ENCODE data around the gene XKR3.
"Not testable (repeated sequence)": the region's sequence is repeated elsewhere in the genome, so short reads cannot be mapped to it uniquely, and the experiment has no call there.

XKR3 gene

DNA sequence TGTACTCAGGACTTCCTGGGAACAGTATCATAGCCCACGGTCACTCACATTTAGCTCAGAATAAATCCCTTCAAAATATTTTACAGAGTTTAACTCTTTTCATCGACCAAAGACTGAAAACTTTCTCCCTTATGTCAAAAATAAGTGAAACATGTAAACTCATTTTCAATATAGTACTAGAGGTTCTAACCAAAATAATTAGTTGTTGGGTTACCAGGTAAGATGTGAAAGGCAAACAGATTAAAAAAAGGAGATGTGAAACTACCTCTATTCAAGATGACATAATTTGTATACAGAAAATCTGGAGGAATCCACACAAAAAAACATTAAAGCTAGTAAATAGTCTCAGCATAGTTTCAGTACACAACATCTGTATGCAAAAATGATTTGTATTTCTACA lies 20.3 kb downstream of the XKR3 start:
- no peak overlapping the region for H3K27ac ChIP-seq (ENCODE audit: low read length)

DNA sequence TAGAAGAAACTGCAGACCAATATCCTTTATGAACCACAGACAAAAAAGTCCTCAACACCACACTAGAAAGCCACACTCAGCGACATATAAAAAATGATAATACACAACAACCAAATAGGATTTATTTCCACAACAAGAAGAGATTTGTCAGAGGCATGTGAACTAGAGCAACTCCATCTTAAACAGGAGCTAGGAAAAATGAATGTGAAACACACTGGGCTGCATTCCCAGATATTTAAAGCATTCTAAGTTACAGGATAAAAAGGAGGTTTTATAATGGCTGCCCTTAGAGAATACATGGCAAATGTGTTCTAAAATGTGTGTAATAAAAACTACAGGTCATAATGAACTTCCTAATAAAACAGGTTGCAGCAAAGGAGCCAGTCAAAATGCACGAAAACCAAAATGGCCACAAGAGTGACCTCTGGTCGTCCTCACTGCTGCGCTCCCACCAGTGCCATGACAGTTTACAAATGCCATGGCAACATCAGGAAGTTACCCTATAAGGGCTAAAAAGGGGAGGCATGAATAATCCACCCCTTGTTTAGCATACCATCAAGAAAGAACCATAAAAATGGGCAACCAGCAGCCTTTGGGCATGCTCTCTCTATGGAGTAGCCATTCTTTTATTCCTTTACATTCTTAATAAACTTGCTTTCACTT lies 21.8 kb downstream of the XKR3 start:
- no peaks in the 10 kb centered on the region for H3K4me1 ChIP-seq (ENCODE audit: control insufficient read depth in 1 of 2, insufficient read depth in 2 of 2, low read length in 2 of 2)
- H3K9me3 ChIP-seq (ENCODE audit: control insufficient read depth in 1 of 2, low read length in 2 of 2), result no peaks in the 10 kb centered on the region
- H3K27me3 ChIP-seq (ENCODE audit: low read depth, low read length), result no peaks in the 10 kb centered on the region
- H3K36me3 ChIP-seq (ENCODE audit: control insufficient read depth in 1 of 2, insufficient read depth in 2 of 2, low read length in 2 of 2), result no peaks in the 10 kb centered on the region
- no peak overlapping the region for H3K4me3 ChIP-seq (ENCODE audit: low read depth in 1 of 2, low read length in 2 of 2)
- no peak overlapping the region for H3K27ac ChIP-seq (ENCODE audit: low read length)

More for the DNA sequence above, 20.3 kb downstream of the XKR3 start:
- H3K4me3 ChIP-seq (ENCODE audit: low read depth in 1 of 2, low read length in 2 of 2), result no peak overlapping the region
- no peaks in the 10 kb centered on the region for H3K9me3 ChIP-seq (ENCODE audit: control insufficient read depth in 1 of 2, low read length in 2 of 2)
- no peaks in the 10 kb centered on the region for H3K4me1 ChIP-seq (ENCODE audit: control insufficient read depth in 1 of 2, insufficient read depth in 2 of 2, low read length in 2 of 2)
- no peaks in the 10 kb centered on the region for H3K27me3 ChIP-seq (ENCODE audit: low read depth, low read length)
- H3K36me3 ChIP-seq (ENCODE audit: control insufficient read depth in 1 of 2, insufficient read depth in 2 of 2, low read length in 2 of 2), result no peaks in the 10 kb centered on the region

DNA sequence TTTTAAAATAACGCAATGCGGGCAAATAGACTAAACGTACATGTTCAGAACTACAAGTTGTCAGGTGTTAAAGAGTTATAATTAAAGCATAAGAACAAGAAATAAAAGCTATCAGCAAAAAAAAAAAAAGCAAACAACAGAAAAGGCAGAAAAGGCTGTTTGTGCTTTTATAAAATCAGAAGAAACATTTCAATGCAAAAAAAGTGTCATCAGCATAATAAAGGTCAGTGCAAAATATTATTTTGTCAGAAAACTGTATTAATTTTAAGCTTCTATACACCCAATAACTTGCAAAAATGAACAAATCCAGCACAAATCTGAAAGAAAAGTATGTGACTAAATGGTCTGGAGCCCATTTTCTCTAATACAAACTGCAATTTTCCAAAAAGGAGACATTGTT lies 23.6 kb downstream of the XKR3 start:
- H3K9me3 ChIP-seq (ENCODE audit: control insufficient read depth in 1 of 2, low read length in 2 of 2), result no peaks in the 10 kb centered on the region
- H3K27me3 ChIP-seq (ENCODE audit: low read depth, low read length), result no peaks in the 10 kb centered on the region
- H3K4me3 ChIP-seq (ENCODE audit: low read depth in 1 of 2, low read length in 2 of 2), result no peak overlapping the region
- no peaks in the 10 kb centered on the region for H3K36me3 ChIP-seq (ENCODE audit: control insufficient read depth in 1 of 2, insufficient read depth in 2 of 2, low read length in 2 of 2)
- H3K4me1 ChIP-seq (ENCODE audit: control insufficient read depth in 1 of 2, insufficient read depth in 2 of 2, low read length in 2 of 2), result no peaks in the 10 kb centered on the region
- H3K27ac ChIP-seq (ENCODE audit: low read length), result no peak overlapping the region

DNA sequence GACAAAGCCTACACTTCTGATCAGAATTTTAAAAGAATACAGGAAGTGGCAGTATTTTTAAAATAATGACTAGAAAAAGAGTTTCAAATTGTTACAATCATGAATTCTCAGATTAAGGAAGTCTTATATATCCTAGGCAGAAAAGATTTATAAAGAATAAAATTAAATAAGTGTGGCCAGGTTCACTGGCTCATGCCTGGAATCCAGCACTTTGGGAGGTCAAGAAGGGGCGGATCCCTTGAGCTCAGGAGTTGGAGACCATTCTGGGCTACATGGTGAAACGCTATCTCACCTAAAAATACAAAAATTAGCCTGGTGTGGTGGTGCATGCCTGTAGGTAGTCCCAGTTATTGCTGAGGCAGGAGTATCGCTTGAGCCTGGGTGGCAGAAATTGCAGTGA lies 24.1 kb downstream of the XKR3 start:
- no peak overlapping the region for H3K27ac ChIP-seq (ENCODE audit: low read length)
- H3K9me3 ChIP-seq (ENCODE audit: control insufficient read depth in 1 of 2, low read length in 2 of 2), result no peaks in the 10 kb centered on the region
- H3K36me3 ChIP-seq (ENCODE audit: control insufficient read depth in 1 of 2, insufficient read depth in 2 of 2, low read length in 2 of 2), result no peaks in the 10 kb centered on the region
- no peaks in the 10 kb centered on the region for H3K27me3 ChIP-seq (ENCODE audit: low read depth, low read length)
- no peaks in the 10 kb centered on the region for H3K4me1 ChIP-seq (ENCODE audit: control insufficient read depth in 1 of 2, insufficient read depth in 2 of 2, low read length in 2 of 2)
- no peak overlapping the region for H3K4me3 ChIP-seq (ENCODE audit: low read depth in 1 of 2, low read length in 2 of 2)

DNA sequence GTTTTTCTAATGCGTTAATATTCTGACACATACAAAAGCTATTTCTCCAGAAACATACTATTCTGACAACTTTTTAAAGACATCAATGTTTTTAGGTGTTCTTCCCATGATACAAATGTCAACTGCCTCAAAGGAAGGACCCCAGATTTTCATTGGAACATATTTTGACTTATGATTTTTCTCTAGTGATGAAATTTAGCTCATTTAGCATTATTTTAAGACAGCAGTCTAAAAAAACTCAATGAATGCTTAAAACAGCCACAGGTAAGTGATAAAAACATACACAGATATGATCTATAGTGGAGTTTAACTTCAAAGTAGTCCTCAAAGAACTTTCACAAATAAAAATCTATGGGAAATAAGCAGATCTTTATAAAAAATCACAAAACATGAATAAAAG lies 24.9 kb downstream of the XKR3 start:
- no peaks in the 10 kb centered on the region for H3K27me3 ChIP-seq (ENCODE audit: low read depth, low read length)
- no peaks in the 10 kb centered on the region for H3K4me1 ChIP-seq (ENCODE audit: control insufficient read depth in 1 of 2, insufficient read depth in 2 of 2, low read length in 2 of 2)
- no peaks in the 10 kb centered on the region for H3K36me3 ChIP-seq (ENCODE audit: control insufficient read depth in 1 of 2, insufficient read depth in 2 of 2, low read length in 2 of 2)
- no peaks in the 10 kb centered on the region for H3K9me3 ChIP-seq (ENCODE audit: control insufficient read depth in 1 of 2, low read length in 2 of 2)
- H3K27ac ChIP-seq (ENCODE audit: low read length), result no peak overlapping the region
- no peak overlapping the region for H3K4me3 ChIP-seq (ENCODE audit: low read depth in 1 of 2, low read length in 2 of 2)

DNA sequence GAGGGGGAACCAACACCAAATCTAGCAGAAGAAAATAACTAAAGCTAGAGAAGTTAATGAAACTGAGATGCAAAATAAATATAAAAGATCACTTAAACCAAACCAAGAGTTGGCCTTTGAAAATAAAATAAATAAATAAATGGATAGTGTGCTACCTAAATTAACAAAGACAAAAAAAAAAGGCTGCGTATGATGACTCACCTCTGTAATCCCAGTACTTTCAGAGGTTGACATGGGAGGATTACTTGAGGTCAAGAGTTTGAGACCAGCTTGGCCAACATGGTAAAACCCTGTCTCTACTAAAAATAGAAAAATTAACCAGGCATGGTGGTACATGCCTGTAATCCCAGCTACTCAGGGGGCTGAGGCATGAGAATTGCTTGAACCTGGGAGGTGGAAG lies 29.7 kb downstream of the XKR3 start:
- H3K27ac ChIP-seq (ENCODE audit: low read length); H3K4me3 ChIP-seq (ENCODE audit: low read depth in 1 of 2, low read length in 2 of 2); H3K4me1 ChIP-seq (ENCODE audit: control insufficient read depth in 1 of 2, insufficient read depth in 2 of 2, low read length in 2 of 2); H3K9me3 ChIP-seq (ENCODE audit: control insufficient read depth in 1 of 2, low read length in 2 of 2); H3K27me3 ChIP-seq (ENCODE audit: low read depth, low read length); H3K36me3 ChIP-seq (ENCODE audit: control insufficient read depth in 1 of 2, insufficient read depth in 2 of 2, low read length in 2 of 2): not testable (repeated sequence)

DNA sequence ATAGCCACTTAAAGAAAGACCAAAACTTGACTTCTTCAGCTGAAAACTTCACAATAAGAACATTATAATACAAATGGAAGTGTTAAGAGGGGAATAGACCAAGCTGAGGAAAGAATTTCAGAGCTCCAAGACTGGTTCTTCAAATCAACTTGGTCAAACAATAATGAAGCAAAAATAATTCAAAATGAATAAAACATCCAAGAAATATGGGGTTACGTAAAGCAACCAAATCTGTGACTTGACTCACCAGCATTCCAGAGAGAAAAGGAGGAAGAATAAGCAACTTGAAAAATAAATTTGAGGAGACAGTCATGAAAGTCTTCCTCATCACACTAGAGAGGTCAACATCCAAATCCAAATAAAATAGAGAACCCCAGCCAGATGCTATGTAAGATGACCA lies 31.4 kb downstream of the XKR3 start:
- H3K27me3 ChIP-seq (ENCODE audit: low read depth, low read length), result no peaks in the 10 kb centered on the region
- no peak overlapping the region for H3K27ac ChIP-seq (ENCODE audit: low read length)
- H3K9me3 ChIP-seq (ENCODE audit: control insufficient read depth in 1 of 2, low read length in 2 of 2), result no peaks in the 10 kb centered on the region
- no peak overlapping the region for H3K4me3 ChIP-seq (ENCODE audit: low read depth in 1 of 2, low read length in 2 of 2)
- H3K36me3 ChIP-seq (ENCODE audit: control insufficient read depth in 1 of 2, insufficient read depth in 2 of 2, low read length in 2 of 2), result no peaks in the 10 kb centered on the region
- no peaks in the 10 kb centered on the region for H3K4me1 ChIP-seq (ENCODE audit: control insufficient read depth in 1 of 2, insufficient read depth in 2 of 2, low read length in 2 of 2)

DNA sequence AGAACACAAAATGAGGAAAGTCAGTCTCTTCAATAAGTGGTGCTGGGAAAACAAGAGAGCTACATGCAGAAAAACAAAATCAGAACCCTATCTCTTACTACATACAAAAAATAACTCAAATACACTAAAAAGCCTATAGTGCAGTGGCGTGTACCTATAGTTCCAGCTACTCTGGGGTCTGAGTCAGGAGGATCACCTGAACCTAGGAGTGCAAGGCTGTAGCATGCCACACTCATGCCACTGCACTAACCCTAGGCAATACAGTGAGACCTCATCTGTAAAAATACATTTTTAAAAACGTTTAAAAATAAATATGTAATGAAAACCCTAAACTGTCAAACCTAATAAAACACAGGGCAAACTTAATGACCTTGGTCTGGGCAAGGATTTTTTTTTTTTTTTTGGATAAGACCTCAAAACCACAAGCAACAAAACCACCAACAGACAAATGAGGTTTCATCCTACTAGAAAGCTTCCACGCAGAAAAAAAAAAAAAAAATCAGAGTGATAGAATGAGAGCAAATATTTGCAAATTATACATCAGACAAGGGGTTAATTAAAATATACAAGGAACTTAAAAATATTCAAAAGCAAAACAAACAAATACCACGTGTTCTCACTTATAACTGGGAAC lies 35.2 kb downstream of the XKR3 start:
- no peak overlapping the region for H3K27ac ChIP-seq (ENCODE audit: low read length)
- H3K36me3 ChIP-seq (ENCODE audit: control insufficient read depth in 1 of 2, insufficient read depth in 2 of 2, low read length in 2 of 2), result no peaks in the 10 kb centered on the region
- H3K27me3 ChIP-seq (ENCODE audit: low read depth, low read length), result no peaks in the 10 kb centered on the region
- no peak overlapping the region for H3K4me3 ChIP-seq (ENCODE audit: low read depth in 1 of 2, low read length in 2 of 2)
- no peaks in the 10 kb centered on the region for H3K9me3 ChIP-seq (ENCODE audit: control insufficient read depth in 1 of 2, low read length in 2 of 2)
- H3K4me1 ChIP-seq (ENCODE audit: control insufficient read depth in 1 of 2, insufficient read depth in 2 of 2, low read length in 2 of 2), result no peaks in the 10 kb centered on the region

DNA sequence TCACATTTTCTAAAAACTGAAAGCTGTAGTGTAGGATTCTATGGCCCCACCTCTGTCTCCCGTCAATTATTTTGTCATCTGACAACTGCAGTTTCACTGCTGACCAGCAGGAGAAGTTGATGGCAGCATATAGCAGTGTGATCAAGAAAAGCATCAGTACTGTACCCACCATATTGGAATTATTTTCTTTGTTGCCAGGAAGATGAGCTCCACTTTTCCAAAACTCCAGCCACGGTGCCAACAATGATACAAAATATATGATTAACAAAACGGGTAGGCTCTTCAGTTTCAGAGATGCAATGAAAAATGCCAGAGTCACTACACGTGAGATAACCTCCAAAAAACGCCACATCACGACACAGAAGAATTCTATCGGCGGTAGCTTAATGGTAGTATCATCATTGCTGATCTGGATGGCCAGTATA lies 41.3 kb downstream of the XKR3 start:
- Histone ChIP-seq H3K9me3 (ENCODE audit: control insufficient read depth in 1 of 2, low read length in 2 of 2) (no peaks in the 10 kb centered on the region), H3K36me3 (ENCODE audit: control insufficient read depth in 1 of 2, insufficient read depth in 2 of 2, low read length in 2 of 2) (no peaks in the 10 kb centered on the region), H3K4me3 (ENCODE audit: low read depth in 1 of 2, low read length in 2 of 2) (no peak overlapping the region), H3K27ac (ENCODE audit: low read length) (no peak overlapping the region), H3K4me1 (ENCODE audit: control insufficient read depth in 1 of 2, insufficient read depth in 2 of 2, low read length in 2 of 2) (no peaks in the 10 kb centered on the region), H3K27me3 (ENCODE audit: low read depth, low read length) (no peaks in the 10 kb centered on the region)

DNA sequence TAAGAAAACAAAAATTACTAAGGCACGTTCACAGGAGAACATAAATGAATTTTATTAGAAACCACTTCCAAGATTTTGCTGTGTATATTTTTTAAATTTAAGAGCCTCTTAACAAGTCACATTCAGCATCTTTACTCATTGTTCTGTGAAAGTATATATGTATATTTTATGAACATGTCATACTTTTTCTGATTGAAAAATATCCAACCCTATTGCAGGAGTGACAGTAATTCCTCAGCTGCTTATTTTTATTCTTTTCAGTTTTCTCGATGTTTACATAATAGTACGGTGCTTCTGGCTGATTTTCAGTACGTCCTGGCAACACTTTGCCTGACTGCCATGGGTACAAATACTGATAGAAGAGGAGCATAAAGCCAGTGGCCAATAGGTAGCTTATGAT lies 41.8 kb downstream of the XKR3 start:
- H3K4me1 ChIP-seq (ENCODE audit: control insufficient read depth in 1 of 2, insufficient read depth in 2 of 2, low read length in 2 of 2), result no peaks in the 10 kb centered on the region
- no peaks in the 10 kb centered on the region for H3K9me3 ChIP-seq (ENCODE audit: control insufficient read depth in 1 of 2, low read length in 2 of 2)
- no peaks in the 10 kb centered on the region for H3K27me3 ChIP-seq (ENCODE audit: low read depth, low read length)
- H3K4me3 ChIP-seq (ENCODE audit: low read depth in 1 of 2, low read length in 2 of 2), result no peak overlapping the region
- H3K27ac ChIP-seq (ENCODE audit: low read length), result no peak overlapping the region
- no peaks in the 10 kb centered on the region for H3K36me3 ChIP-seq (ENCODE audit: control insufficient read depth in 1 of 2, insufficient read depth in 2 of 2, low read length in 2 of 2)

DNA sequence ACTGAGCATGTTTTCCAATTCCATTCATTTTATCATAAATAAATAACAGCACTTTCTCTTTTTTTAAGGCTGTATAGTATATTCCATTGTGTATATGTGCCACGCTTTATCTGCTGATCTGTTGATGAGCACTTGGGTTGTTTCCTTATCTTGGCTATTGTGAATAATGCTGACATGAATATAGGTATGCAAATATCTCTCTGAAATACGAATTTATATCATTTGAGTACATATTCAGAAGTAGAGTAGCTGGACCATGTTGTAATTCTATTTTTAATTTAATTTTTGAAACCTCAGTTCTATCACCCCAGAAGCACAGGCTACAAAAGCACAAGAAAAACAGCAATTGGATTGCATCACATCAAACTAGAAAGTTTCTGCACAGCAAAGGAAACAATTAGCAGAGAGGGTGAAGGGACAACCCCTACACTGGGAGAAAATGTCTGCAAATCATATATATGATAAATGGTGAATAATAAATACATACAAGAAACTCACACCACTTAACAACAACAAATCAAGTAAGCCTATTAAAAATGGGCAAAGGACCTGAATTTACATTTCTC lies 43.4 kb downstream of the XKR3 start:
- H3K27ac ChIP-seq (ENCODE audit: low read length), result no peak overlapping the region
- H3K4me3 ChIP-seq (ENCODE audit: low read depth in 1 of 2, low read length in 2 of 2), result no peak overlapping the region
- H3K4me1 ChIP-seq (ENCODE audit: control insufficient read depth in 1 of 2, insufficient read depth in 2 of 2, low read length in 2 of 2), result no peaks in the 10 kb centered on the region
- no peaks in the 10 kb centered on the region for H3K36me3 ChIP-seq (ENCODE audit: control insufficient read depth in 1 of 2, insufficient read depth in 2 of 2, low read length in 2 of 2)
- no peaks in the 10 kb centered on the region for H3K27me3 ChIP-seq (ENCODE audit: low read depth, low read length)
- no peaks in the 10 kb centered on the region for H3K9me3 ChIP-seq (ENCODE audit: control insufficient read depth in 1 of 2, low read length in 2 of 2)
